ENCODE data around the gene CYP27B1.

The CYP27B1 gene

GRCh38 chr12:57765003-57765697 is 1.7 kb downstream of the CYP27B1 start:
- DNase-seq: no peak

- DNase-seq: no peak
Observed at GRCh38 chr12:57764662-57765002, 2.2 kb downstream of the CYP27B1 start.

- DNase-seq: no peak
Observed at GRCh38 chr12:57763881-57764661, 2.8 kb downstream of the CYP27B1 start.

GRCh38 chr12:57762463-57762862 is 4.4 kb downstream of the CYP27B1 start:
- DNase-seq: no peak

- DNase-seq: no peak
Observed at GRCh38 chr12:57761391-57761998, 5.4 kb downstream of the CYP27B1 start.

- DNase-seq: no peak
Observed at GRCh38 chr12:57760347-57760982, 6.4 kb downstream of the CYP27B1 start.

- DNase-seq: no peak
Observed at GRCh38 chr12:57759360-57759980, 7.4 kb downstream of the CYP27B1 start.

- no peak for DNase-seq
Observed at GRCh38 chr12:57758552-57759359, 8.1 kb downstream of the CYP27B1 start.

- DNase-seq: no peak
Observed at GRCh38 chr12:57757771-57758170, 9.1 kb downstream of the CYP27B1 start.

GRCh38 chr12:57756406-57757341 is 10.2 kb downstream of the CYP27B1 start:
- DNase-seq: no peak

- no peak for DNase-seq
Observed at GRCh38 chr12:57755454-57756372, 11.2 kb downstream of the CYP27B1 start.

- no peak for DNase-seq
Observed at GRCh38 chr12:57755194-57755453, 11.8 kb downstream of the CYP27B1 start.

- no peak for DNase-seq
Observed at GRCh38 chr12:57754411-57755193, 12.3 kb downstream of the CYP27B1 start, which contains the start of gene MARCHF9. Gene MARCHF9 (plus strand): TSS chr12:57755103. CDS start chr12:57755529, 426 bp downstream.

GRCh38 chr12:57753756-57754337 is 13.0 kb downstream of the CYP27B1 start:
- no peak for DNase-seq

GRCh38 chr12:57752668-57753000 is 14.2 kb downstream of the CYP27B1 start:
- DNase-seq: no peak

GRCh38 chr12:57751788-57752667 is 14.8 kb downstream of the CYP27B1 start, which contains the start of gene CDK4:
Gene CDK4 (minus strand): TSS chr12:57752310. CDS start chr12:57751717, 593 bp downstream.
- DNase-seq: peak; percentile 95

GRCh38 chr12:57751432-57751787 is 15.5 kb downstream of the CYP27B1 start:
- no peak for DNase-seq

All from DMS 273 treated with DMSO at 0.1 percent for 48 hours (cell line).